ENCODE measurements around the gene WDPCP. TPM values are rescaled to one million over a fixed set of nuclear protein-coding genes. Genes with fewer than 3 reads are reported as not detected.
"Not testable (repeated sequence)": the region's sequence is repeated elsewhere in the genome, so short reads cannot be mapped to it uniquely, and the experiment has no call there.

WDPCP gene
- total and polyA plus RNA-seq, 5 donors = 3.8 to 17.3 (median 14.0) TPM

DNA sequence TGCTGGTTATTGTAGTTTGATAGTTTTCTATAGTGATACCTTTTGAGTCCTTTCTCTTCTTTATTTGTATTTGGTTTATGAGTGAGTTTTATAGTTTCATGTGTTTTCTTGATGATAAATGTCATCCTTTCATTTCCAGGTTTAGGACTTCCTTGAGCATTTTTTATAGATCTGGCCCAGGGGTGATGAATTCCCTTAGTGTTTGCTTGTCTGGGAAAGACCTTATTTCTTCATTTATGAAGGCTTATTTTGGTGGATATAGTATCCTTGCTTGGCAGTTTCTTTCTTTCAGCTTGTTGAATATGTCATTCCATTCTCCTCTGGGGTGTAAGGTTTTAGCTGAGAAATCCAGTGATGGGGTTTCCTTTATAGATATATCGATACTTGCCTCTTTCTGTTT, 483.8 kb downstream of the WDPCP start:
- Histone ChIP-seq H3K4me1 (ENCODE audit: control insufficient read depth, insufficient read depth, low read length) (no peaks in the 10 kb centered on the region), H3K27ac (ENCODE audit: low read length) (no peak overlapping the region), H3K27me3 (ENCODE audit: control insufficient read depth, insufficient read depth) (no peaks in the 10 kb centered on the region), H3K4me3 (ENCODE audit: low read length) (no peak overlapping the region), H3K9me3 (ENCODE audit: control insufficient read depth, low read length) (peaks cover 3% of the 10 kb centered on the region)
- intact Hi-C loops (cut with DNase I) = no loop called here
- ATAC-seq (no peak), DNase-seq (no peak)
- WGBS = 85% methylated on average over 1 of the region's 1 CpG

DNA sequence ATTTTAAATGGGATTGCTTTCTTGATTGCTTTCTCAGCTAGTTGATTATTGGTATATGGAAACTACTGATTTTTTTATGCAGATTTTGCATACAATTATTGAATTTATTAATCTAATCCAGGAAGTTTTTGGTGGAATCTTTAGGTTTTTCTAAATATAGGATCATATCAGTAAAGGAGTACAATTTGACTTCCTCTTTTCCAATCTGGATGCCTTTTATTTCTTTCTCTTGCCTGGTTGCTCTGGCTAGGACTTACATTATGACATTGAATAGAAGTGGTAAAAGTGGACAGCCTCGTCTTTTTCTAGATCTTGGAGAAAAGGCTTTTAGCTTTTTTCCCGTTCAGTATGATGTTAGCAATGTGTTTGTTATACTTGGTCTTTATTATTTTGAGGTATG, 486.3 kb downstream of the WDPCP start:
- 80% methylated on average over 2 of the region's 2 CpGs for WGBS
- DNase-seq (no peak), ATAC-seq (no peak)
- Histone ChIP-seq H3K4me1 (ENCODE audit: control insufficient read depth, insufficient read depth, low read length) (no peaks in the 10 kb centered on the region), H3K27ac (ENCODE audit: low read length) (no peak overlapping the region), H3K4me3 (ENCODE audit: low read length) (no peak overlapping the region), H3K9me3 (ENCODE audit: control insufficient read depth, low read length) (peaks cover 3% of the 10 kb centered on the region), H3K27me3 (ENCODE audit: control insufficient read depth, insufficient read depth) (no peaks in the 10 kb centered on the region)
- intact Hi-C loops (cut with DNase I) = no loop called here

DNA sequence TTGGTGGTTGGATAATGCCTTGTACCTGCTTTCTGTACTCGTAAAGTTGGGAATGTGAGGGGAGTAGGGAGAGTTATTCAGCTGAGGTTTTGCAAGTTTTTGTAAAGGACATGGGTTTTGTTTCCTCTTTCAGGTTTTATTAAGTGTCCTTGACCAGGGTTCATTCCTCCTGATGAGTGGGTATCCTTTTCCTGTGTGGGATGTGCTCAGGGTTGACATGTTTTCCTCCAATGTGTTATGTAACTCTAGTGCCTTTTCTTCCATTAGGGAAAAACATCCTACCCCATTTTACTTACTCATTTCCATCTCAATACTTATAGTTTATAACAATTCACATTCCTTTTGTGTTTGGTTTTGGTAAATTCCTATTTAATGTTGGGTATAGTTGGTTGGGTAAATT, 489.2 kb downstream of the WDPCP start:
- no peak for ATAC-seq
- 81% methylated on average over 1 of the region's 1 CpG for WGBS
- intact Hi-C loops (cut with DNase I) = no loop called here

DNA sequence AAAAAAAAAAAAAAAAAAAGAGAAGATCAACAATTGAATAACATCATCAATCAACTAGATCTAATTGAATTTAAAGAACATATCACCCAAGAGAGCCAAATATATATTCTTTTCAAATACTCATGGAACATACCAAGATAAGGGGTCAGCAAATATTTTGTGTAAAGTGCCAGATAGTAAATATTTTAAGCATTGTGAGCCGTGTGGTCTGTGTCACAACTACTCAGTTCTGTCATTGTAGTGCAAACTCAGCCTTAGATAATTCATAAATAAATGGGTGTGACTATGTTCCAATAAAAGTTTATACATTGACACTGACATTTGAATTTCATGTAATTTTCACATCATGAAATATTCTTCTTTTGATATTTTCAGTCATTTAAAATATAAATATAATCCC, 491.8 kb downstream of the WDPCP start:
- DNase-seq (no peak), ATAC-seq (no peak)
- H3K4me1 ChIP-seq (ENCODE audit: control insufficient read depth, insufficient read depth, low read length) = no peaks in the 10 kb centered on the region
- intact Hi-C loops (cut with DNase I) = no loop called here
- H3K4me3 ChIP-seq (ENCODE audit: low read length) = no peak overlapping the region
- H3K27ac ChIP-seq (ENCODE audit: low read length) = no peak overlapping the region
- H3K27me3 ChIP-seq (ENCODE audit: control insufficient read depth, insufficient read depth) = no peaks in the 10 kb centered on the region
- no peaks in the 10 kb centered on the region for H3K9me3 ChIP-seq (ENCODE audit: control insufficient read depth, low read length)
- WGBS = 47% methylated on average over 1 of the region's 1 CpG

More for the DNA sequence above, 489.2 kb downstream of the WDPCP start:
- Histone ChIP-seq H3K27ac (ENCODE audit: low read length) (no peak overlapping the region), H3K4me3 (ENCODE audit: low read length) (no peak overlapping the region), H3K4me1 (ENCODE audit: control insufficient read depth, insufficient read depth, low read length) (no peaks in the 10 kb centered on the region), H3K9me3 (ENCODE audit: control insufficient read depth, low read length) (no peaks in the 10 kb centered on the region), H3K27me3 (ENCODE audit: control insufficient read depth, insufficient read depth) (no peaks in the 10 kb centered on the region)
- no peak for DNase-seq

DNA sequence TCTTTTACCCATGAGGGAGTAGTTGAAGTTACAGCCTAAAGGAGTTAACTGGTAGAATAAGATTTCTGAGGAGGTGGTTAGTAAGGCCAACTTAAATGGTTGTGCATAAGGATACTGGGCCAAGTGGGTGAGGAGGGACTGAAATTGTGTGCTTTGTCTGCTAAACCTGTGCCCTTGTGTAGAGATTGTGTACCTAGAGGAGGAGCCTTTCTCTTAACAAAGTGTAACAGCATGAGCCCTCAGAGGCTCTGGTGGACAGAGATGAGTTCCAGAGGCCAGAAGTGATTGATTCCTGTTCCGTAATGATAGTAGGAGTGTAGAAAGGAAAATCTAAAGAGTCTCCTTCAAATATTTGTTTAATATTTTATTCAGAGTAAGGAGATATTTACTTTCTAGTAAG, 494.8 kb downstream of the WDPCP start:
- Histone ChIP-seq H3K27ac (ENCODE audit: low read length) (no peak overlapping the region), H3K9me3 (ENCODE audit: control insufficient read depth, low read length) (no peaks in the 10 kb centered on the region), H3K4me3 (ENCODE audit: low read length) (no peak overlapping the region), H3K4me1 (ENCODE audit: control insufficient read depth, insufficient read depth, low read length) (no peaks in the 10 kb centered on the region), H3K27me3 (ENCODE audit: control insufficient read depth, insufficient read depth) (no peaks in the 10 kb centered on the region)
- ATAC-seq = no peak
- intact Hi-C loops (cut with DNase I) = no loop called here
- DNase-seq = no peak
- WGBS = 76% methylated on average over 1 of the region's 1 CpG

DNA sequence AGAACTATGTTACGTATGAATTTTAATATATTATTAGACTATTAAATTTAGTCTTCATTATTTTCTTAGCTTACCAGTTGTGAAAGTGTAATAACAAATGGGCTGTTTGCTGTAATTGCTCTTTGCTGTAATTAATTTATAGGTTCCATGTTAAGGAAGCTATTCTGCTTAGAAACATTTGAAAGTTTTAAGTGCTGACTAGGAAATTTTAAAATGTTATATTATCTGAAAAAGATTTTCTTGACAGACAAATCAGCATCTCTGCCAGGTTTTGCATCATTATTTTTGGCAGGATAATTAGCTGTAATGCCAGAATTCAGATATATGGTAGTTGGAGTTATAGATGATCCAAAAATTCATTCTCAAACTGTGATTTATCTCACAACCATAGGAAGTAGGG, 495.4 kb downstream of the WDPCP start:
- 1% methylated on average over 1 of the region's 1 CpG for WGBS
- no peak for DNase-seq

DNA sequence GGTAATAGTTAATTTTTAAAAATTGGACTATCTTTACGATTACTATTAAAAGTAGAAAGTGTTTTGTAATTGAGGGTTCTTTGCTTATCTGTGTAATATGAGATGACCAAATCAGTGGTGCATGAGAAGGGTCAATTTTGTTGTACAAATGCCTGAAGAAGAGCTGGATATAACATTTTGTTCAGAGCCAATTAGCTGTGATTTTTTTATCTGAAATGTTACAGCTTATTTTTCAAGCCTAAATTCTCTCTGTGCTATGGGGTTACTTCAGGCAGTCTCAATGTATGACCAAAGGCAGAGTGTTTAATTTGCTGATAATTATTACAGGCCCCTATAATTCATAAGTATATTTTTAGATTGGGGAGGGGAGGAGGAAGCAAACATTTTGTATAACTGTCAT, 495.9 kb downstream of the WDPCP start:
- ATAC-seq = no peak
- no peak for DNase-seq
- Histone ChIP-seq H3K4me3 (ENCODE audit: low read length) (no peak overlapping the region), H3K27me3 (ENCODE audit: control insufficient read depth, insufficient read depth) (no peaks in the 10 kb centered on the region), H3K27ac (ENCODE audit: low read length) (no peak overlapping the region), H3K9me3 (ENCODE audit: control insufficient read depth, low read length) (no peaks in the 10 kb centered on the region), H3K4me1 (ENCODE audit: control insufficient read depth, insufficient read depth, low read length) (no peaks in the 10 kb centered on the region)
- intact Hi-C loops (cut with DNase I) = no loop called here
- 57% methylated on average over 1 of the region's 1 CpG for WGBS

More for the DNA sequence above, 495.4 kb downstream of the WDPCP start:
- H3K4me3 ChIP-seq (ENCODE audit: low read length) = no peak overlapping the region
- H3K27ac ChIP-seq (ENCODE audit: low read length) = no peak overlapping the region
- ATAC-seq = no peak
- intact Hi-C loops (cut with DNase I) = no loop called here
- H3K9me3 ChIP-seq (ENCODE audit: control insufficient read depth, low read length) = no peaks in the 10 kb centered on the region
- no peaks in the 10 kb centered on the region for H3K27me3 ChIP-seq (ENCODE audit: control insufficient read depth, insufficient read depth)
- no peaks in the 10 kb centered on the region for H3K4me1 ChIP-seq (ENCODE audit: control insufficient read depth, insufficient read depth, low read length)

DNA sequence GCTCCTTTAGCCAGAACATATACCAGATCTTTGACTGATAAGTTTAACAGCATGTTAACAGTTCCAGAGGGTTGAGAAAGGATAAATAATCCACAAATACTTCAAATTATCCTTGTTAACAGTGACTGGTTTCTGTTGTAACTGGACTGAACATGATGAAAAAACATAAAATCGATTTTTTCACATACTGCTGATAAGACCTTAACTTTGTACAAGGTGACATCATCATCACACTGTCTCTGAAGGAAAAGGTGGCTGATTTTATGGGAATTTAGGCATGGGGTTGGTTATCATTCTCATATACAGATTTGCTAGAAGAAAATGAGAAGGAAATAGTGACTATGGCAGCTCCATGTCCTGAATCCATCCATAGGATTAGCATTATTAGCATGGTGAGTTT, 501.6 kb downstream of the WDPCP start:
- no peak overlapping the region for H3K27ac ChIP-seq (ENCODE audit: low read length)
- H3K9me3 ChIP-seq (ENCODE audit: control insufficient read depth, low read length) = no peaks in the 10 kb centered on the region
- no peak overlapping the region for H3K4me3 ChIP-seq (ENCODE audit: low read length)
- intact Hi-C loops (cut with DNase I) = no loop called here
- H3K4me1 ChIP-seq (ENCODE audit: control insufficient read depth, insufficient read depth, low read length) = no peaks in the 10 kb centered on the region
- H3K27me3 ChIP-seq (ENCODE audit: control insufficient read depth, insufficient read depth) = no peaks in the 10 kb centered on the region
- DNase-seq = no peak
- 40% methylated on average over 1 of the region's 1 CpG for WGBS
- ATAC-seq = no peak

DNA sequence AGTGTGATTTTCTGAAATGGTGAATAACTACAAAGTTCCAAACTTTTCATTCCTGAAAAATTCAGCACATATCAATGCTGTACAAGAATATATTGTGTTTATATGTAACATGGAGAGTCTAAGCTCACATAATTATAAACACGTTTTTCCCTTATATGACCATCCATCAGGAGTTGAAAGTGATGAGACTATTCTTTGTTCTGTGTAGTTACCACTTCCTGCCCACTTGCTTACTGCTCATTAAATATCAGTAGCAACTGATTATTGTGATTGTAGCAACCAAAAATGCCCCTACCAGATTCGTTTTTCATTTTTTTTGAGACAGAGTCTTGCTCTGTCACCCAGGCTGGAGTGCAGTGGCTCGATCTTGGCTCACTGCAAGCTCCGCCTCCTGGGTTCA, 506.9 kb downstream of the WDPCP start:
- Histone ChIP-seq H3K9me3 (ENCODE audit: control insufficient read depth, low read length) (no peaks in the 10 kb centered on the region), H3K4me1 (ENCODE audit: control insufficient read depth, insufficient read depth, low read length) (no peaks in the 10 kb centered on the region), H3K27me3 (ENCODE audit: control insufficient read depth, insufficient read depth) (no peaks in the 10 kb centered on the region), H3K27ac (ENCODE audit: low read length) (no peak overlapping the region), H3K4me3 (ENCODE audit: low read length) (no peak overlapping the region)
- WGBS = 72% methylated on average over 4 of the region's 4 CpGs
- DNase-seq (no peak), ATAC-seq (no peak)
- intact Hi-C loops (cut with DNase I) = no loop called here

DNA sequence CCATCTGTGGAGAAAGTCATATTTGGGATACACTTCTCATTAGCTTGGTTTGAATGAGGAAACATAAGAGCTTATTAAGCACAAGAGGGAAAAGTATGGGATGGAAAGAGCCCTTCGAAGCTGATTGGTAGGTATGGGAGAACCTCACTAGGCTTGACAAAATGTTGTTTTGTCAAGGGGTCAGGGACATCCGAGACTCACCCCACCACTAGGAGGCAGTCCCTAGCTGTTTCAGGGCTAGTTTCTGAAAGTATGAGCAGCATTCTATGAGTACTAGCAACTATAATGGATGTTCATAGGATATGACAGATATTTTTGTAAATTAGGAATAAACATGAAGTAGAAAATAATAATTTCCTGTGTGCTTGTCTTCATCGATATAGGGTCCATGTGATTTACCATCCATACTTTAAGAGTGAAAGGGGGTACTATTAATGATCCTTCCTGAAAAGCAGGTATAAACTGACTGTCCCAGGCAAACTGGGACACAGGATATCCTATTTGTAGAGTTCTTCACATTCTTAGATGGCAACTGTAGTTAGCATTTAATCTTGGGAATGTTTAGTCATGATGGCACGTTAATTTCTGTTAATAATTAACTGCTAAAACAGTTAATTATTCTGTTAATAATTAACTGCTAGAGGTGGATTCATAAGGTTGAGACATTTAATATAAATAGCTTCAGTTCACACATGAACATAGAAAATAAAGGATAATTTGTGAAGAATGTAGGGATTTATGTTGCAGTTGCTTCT, 509.2 kb downstream of the WDPCP start:
- ATAC-seq = no peak
- Histone ChIP-seq H3K27ac (ENCODE audit: low read length) (no peak overlapping the region), H3K4me3 (ENCODE audit: low read length) (no peak overlapping the region), H3K4me1 (ENCODE audit: control insufficient read depth, insufficient read depth, low read length) (no peaks in the 10 kb centered on the region), H3K9me3 (ENCODE audit: control insufficient read depth, low read length) (no peaks in the 10 kb centered on the region), H3K27me3 (ENCODE audit: control insufficient read depth, insufficient read depth) (no peaks in the 10 kb centered on the region)
- no peak for DNase-seq
- intact Hi-C loops (cut with DNase I) = no loop called here
- 74% methylated on average over 4 of the region's 4 CpGs for WGBS

DNA sequence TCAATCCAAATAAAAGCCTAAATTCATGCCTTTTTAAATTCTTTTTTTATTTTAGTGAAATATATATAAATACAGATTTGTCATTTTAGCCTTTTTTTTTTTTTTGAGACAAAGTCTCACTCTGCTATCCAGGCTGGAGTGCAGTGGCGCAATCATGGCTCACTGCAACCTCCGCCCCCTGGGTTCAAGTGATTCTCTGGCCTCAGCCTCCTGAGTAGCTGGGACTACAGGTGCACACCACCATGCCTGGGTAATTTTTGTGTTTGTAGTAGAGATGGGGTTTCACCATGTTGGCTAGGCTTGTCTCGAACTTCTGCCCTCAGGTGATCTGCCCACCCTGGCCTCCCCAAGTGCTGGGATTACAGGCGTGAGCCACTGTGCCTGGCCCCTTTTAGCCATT, 513.9 kb downstream of the WDPCP start:
- H3K27me3 ChIP-seq (ENCODE audit: control insufficient read depth, insufficient read depth); DNase-seq; H3K9me3 ChIP-seq (ENCODE audit: control insufficient read depth, low read length); H3K4me1 ChIP-seq (ENCODE audit: control insufficient read depth, insufficient read depth, low read length); H3K27ac ChIP-seq (ENCODE audit: low read length); intact Hi-C loops (cut with DNase I); ATAC-seq; H3K4me3 ChIP-seq (ENCODE audit: low read length): not testable (repeated sequence)
- 84% methylated on average over 4 of the region's 4 CpGs for WGBS

DNA sequence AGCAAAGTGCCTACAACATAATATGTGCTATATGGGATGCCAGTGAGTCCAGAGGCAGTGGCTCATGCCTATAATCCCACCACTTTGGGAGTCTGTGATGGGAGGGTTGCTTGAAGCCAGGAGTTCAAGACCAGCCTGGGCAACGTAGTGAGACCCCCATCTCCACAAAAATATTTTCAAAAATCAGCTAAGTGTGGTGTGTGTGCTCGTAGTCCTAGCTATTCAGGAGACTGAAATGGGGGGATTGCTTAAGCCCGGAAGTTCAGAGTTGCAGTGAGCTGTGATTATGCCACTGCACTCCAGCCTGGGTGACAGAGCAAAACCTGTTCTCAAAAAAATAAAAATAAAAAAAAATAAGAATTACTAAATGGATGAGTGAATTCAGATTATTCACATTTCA, 514.3 kb downstream of the WDPCP start:
- intact Hi-C loops (cut with DNase I) = no loop called here
- 79% methylated on average over 3 of the region's 3 CpGs for WGBS
- Histone ChIP-seq H3K27ac (ENCODE audit: low read length) (no peak overlapping the region), H3K27me3 (ENCODE audit: control insufficient read depth, insufficient read depth) (peaks cover 4% of the 10 kb centered on the region), H3K9me3 (ENCODE audit: control insufficient read depth, low read length) (no peaks in the 10 kb centered on the region), H3K4me3 (ENCODE audit: low read length) (no peak overlapping the region), H3K4me1 (ENCODE audit: control insufficient read depth, insufficient read depth, low read length) (no peaks in the 10 kb centered on the region)
- ATAC-seq = no peak
- no peak for DNase-seq
